Measurements from ENCODE around the gene TRAF3.

- TF ChIP-seq YY1 (IDR thresholded peaks at IDR 0.05; ENCODE audit: insufficient read depth, insufficient read length), result no peak
- no peak for TF ChIP-seq ZNF274 (IDR thresholded peaks at IDR 0.05; ENCODE audit: low read depth, low read length)
These were observed 8.8 kb upstream of the TRAF3 start for GRCh38 chr14:102768223-102769048.

All from NT2/D1 (cell line).